ENCODE results near the gene ENOX2. TPM values are rescaled to one million over a fixed set of nuclear protein-coding genes. Genes with fewer than 3 reads are reported as not detected.
A peak's percentile ranks its signal among the peaks of the same experiment; 100 is the strongest.

Gene ENOX2
- total RNA-seq, 1 experiment from 2014 or later, result 14.5 TPM

DNA sequence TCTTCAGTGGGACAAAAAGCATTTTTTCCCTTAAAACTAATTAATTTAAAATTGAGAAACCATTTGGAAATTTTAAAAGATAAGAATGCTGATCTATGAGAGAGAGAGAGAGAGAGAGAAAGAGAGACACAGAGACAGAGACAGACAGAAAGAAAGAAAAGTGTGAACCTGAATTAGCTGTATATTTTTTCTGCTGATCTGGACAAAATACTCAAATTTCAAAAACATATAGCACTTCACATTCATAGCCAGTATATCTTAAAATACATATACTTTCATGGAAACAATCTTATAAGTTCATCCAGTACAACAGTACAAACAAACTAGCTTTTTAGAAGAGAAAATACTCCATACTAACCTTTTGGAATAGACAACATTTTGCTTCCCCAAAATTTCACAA lies 18.4 kb downstream of the ENOX2 start:
- DNase-seq (ENCODE audit: low read depth), result no peak

DNA sequence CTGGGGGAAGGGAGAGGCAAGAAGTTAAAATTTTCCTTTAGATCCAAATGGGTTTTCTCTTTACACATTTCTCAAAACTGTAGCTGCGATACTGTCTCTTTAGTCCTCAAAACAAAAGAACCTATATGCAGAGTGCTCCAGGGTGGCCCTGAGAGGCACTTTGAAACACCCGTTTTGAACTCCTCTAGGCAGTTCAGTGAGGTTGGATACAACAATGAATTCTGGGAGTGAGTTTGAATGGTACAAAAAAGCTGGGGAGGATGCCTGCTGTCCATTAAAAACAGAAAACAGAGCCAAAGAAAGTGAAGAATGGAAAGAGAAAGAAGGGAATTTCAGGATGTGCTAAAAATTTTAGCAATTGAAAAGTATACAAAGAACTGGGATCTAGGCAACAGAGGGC lies 23.1 kb downstream of the ENOX2 start:
- DNase-seq (ENCODE audit: low read depth), result no peak

- peak; percentile 89 for DNase-seq (ENCODE audit: low read depth)
Observed at GRCh38 chrX:130878350-130879341, 24.4 kb downstream of the ENOX2 start.

DNA sequence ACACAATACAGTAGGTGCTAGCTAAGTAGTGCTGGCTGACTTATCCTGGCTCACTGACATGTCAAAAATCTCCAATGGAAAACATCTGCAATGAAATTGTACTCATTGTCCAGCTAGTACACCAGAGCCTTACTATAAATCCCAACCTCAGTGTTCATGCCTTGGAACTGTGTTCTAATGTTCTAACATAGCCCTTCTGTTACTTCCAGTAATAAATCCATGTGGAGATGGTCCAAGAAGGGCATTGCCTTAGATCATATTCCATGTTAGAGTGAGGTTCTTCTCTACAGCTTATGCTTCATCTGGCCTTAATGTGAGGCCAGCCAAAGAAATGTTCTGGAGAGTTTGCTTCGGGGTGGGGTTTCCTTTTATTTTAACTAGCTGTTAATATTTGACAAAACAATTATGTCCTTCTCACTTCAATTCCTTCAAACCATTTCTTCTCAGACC lies 25.1 kb downstream of the ENOX2 start:
- DNase-seq (ENCODE audit: low read depth), result no peak

DNA sequence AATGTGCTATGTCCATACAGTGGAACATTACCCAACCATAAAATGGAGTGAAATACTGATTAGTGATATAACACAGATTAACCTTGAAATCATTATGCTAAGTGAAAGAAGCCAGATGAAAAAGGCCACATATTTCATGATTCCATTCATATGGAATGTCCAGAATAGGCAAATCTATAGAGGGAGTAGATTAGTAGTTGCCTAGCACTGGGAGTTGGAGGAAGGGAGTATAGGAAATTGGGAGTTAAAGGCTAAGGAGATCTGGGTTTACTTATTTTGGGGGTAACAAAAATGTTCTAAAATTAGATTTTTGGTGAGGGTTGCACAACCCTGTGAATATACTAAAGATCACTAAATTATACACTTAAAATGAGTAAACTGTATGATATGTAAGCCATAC lies 26.8 kb downstream of the ENOX2 start:
- no peak for DNase-seq (ENCODE audit: low read depth)

DNA sequence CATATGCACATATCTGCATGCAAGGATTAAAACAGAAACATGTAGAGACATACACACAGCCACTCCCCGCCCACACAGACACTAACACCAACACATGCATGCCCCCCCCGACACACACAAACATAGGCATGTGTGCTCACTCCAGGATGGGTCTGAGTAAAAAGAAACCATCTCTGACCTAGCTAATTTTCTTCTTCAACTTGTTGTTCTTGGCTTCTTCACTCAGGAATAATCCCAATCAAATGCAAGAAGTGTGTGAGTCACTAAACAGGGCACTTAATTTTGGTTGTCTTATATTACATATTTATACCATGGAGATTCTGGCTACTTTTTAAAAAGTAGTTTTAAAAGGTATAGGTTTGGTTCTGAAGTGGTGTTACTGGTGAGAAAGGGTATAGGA lies 28.3 kb downstream of the ENOX2 start:
- peak; percentile 47 for DNase-seq (ENCODE audit: low read depth)

GRCh38 chrX:130869239-130869638 lies 33.8 kb downstream of the ENOX2 start:
- no peak for DNase-seq (ENCODE audit: low read depth)

DNA sequence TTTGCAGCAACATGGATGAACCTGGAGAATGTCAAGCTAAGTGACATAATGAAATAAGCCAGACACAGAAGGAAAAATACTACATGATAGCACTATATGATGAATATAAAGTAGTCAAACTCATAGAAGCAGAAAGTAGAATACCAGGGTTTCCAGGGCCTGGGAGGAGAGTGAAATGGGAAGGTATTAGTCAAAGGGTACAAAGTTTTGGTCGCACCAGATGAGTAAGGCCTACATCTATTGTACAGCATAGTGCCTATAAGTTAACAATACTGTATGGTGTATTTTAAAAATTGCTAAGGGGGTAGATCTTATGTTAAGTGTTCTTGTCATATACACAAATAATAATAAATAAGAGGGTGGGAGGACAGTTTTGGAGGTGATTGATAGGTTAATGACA lies 41.5 kb downstream of the ENOX2 start:
- DNase-seq (ENCODE audit: low read depth), result no peak

GRCh38 chrX:130857207-130857606 lies 45.8 kb downstream of the ENOX2 start:
- no peak for DNase-seq (ENCODE audit: low read depth)

- no peak for DNase-seq (ENCODE audit: low read depth)
Observed at GRCh38 chrX:130851569-130851968, 51.4 kb downstream of the ENOX2 start.

DNA sequence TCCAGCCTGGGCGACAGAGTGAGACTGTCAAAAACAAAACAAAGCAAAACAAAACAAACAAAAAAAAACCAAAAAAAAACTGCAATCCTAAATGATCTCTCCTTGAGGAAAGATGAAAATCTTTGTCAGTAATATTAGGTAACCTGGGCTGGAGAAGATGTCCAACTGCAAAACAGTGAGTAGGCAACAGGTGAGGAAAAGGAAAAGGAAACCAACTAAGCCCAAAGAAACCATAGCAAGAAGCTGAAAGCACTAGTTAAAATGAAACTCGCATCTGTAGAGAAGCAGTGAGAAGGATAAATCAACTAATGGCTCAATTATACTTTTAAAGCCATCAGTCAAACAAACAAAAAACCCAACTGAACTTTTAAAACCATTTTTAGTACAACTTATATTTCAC lies 54.2 kb downstream of the ENOX2 start:
- DNase-seq (ENCODE audit: low read depth), result no peak

GRCh38 chrX:130846746-130847145 lies 56.3 kb downstream of the ENOX2 start:
- DNase-seq (ENCODE audit: low read depth), result no peak

- no peak for DNase-seq (ENCODE audit: low read depth)
Observed at GRCh38 chrX:130841776-130842175, 61.2 kb downstream of the ENOX2 start.

DNA sequence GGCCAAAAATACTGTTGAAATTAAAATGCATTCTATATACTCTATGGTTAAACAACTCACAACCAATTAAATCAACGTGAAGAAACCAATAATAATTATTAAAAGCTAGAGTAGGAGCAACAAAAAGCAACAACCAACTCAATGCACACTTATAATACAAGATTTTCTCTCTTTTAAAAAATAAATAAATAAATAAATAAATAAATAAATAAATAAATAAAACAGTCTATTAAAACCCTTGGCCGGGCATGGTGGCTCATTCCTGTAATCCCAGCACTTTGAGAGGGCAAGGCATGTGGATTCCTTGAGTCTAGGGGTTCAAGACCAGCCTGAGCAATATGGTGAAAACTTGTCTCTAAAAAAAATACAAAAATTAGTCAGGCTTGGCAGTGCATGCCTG lies 62.7 kb downstream of the ENOX2 start:
- no peak for DNase-seq (ENCODE audit: low read depth)

DNA sequence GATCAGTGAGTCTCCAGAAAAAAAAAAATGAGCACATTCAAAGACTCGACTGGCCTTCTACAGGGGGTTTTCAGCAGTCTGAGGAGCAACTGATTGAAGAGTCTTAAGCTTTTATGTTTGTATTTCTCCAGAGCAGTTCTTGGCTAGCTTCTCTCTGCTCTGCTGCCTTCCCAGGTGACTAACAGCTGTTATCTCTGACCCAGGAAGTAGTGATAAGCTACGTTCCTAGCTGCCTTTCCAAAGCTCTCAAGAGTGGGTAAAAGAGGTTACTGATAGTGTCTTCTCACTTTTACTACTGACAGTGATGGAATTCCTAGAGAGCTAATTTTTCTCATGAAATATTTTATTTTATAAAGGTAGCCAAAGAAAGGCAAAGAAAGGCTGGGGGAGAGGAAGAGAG lies 66.6 kb downstream of the ENOX2 start:
- no peak for DNase-seq (ENCODE audit: low read depth)

DNA sequence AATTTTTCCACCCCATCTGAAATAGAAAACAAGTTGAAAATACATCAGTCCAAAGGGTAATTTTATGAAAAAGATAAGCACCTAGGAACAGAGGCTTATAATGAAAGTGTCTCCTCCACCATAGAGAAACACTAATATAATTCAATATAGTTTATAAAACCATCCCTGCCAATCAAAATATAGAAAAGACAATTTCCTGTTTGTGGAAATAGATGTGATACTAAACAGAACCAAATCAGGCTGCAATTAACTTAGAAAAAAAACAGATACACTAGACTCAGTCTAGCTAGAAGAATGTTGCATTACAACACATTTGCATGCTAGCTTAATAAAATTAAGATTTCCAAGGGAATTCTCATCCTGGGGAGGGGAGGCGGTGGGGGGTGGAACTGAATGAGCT lies 68.2 kb downstream of the ENOX2 start:
- no peak for DNase-seq (ENCODE audit: low read depth)

DNA sequence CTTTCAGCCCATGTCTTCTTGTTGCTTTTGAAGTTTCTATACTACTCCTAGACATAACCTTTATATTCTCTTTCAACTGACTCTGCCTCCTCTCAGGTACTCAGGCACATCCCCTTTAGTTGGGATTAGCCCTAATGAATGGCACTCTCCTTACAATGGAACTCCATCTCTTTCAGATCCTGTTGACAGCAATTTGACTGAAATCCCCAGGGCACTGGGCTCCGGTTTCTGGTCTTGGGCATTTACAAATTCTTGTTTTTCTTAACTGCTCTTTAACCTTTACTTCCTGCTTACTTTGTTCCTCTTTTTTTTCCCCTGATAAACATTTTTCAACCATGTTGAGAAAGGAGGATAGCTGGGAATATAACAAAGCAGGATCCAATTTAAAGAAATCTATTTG lies 68.9 kb downstream of the ENOX2 start:
- no peak for DNase-seq (ENCODE audit: low read depth)

GRCh38 chrX:130831347-130831722 lies 71.7 kb downstream of the ENOX2 start:
- DNase-seq (ENCODE audit: low read depth), result no peak

- no peak for DNase-seq (ENCODE audit: low read depth)
Observed at GRCh38 chrX:130830599-130831346, 72.2 kb downstream of the ENOX2 start.

DNA sequence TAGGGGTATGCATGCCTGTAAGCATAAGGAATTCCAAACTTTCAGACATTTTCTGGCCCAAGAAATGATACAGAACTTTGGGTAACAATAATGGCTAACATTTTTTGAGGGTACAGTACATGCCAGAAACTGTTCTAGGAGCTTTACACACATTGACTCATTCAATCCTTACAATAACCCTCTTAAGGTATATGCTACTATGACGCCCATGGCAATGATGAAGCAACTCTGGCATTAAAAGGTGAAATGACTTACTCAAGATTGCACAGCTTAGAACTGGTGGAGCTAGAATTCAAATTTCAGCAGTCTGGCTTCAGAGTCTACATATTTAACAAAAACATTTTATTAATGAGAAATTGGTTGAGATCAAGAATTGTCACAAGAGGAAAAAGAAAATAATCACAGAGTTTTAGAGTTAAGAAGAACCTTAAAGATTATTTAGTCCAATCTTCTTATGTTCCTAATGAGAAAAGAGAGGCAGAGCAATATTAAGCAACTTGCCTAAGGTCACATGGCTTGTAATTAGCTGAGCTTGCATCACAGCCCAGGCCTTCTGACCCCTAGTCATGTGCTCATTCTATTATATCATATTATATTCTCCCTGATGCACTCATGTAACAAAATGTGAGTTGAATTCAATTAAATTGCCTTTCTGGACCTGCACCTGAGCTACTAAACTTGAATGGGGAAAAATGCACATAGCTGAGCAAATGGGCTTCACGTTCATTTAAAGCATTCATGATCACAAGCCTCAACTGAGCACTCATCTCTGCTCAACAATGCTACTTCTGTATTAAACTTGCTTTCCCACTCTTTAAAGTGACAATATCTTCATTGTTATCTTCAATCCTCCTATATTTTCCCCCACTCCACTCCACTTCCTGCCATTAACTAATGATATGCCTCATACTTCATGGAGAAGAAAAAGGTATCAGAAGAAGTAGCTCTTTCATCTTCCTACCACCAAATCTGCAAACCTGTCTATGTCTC lies 73.2 kb downstream of the ENOX2 start:
- DNase-seq (ENCODE audit: low read depth), result no peak

GRCh38 chrX:130828641-130829040 lies 74.4 kb downstream of the ENOX2 start:
- no peak for DNase-seq (ENCODE audit: low read depth)

All from LHCN-M2 (cell line).